Body of pancreas (tissue), 4 donors: ENCODE data around the gene CCT7. TPM values are rescaled to one million over a fixed set of nuclear protein-coding genes. Genes with fewer than 3 reads are reported as not detected.
A peak's percentile ranks its signal among the peaks of the same experiment; 100 is the strongest.

Experiments used
- ATAC-seq: fragments of 150-250 bp; one replicate; pipeline ENCODE4 v1.9.1; 2016
- DNase-seq, 4 donors: peaks; one replicate each; pipeline ENCODE4 v3.0.0-alpha.2; 2019
- H3K27ac ChIP-seq, 4 donors: fragments of 200-600 bp; sonication (generic); 1 replicate in 3 of 4; 2 replicates in 1 of 4; pipeline versions ENCODE4 v1.5.1 to v1.6.1; 2016 to 2019; ENCODE audit warnings: mild to moderate bottlenecking in 1 of 4, mixed read lengths in 1 of 4, moderate library complexity in 1 of 4
- H3K27me3 ChIP-seq, 2 donors: fragments of 200-600 bp; sonication (generic); one replicate each; pipeline ENCODE4 v1.6.0; 2016; ENCODE audit warnings: mild to moderate bottlenecking in 1 of 2
- H3K36me3 ChIP-seq, 2 donors: fragments of 200-600 bp; sonication (generic); replicated peaks in 1 of 2; 2 replicates each; pipeline ENCODE4 v1.5.1; 2016; ENCODE audit warnings: low read depth in 2 of 2; ENCODE audit not compliant: insufficient read depth in 1 of 2
- H3K4me1 ChIP-seq: fragments of 200-600 bp; sonication (generic); one replicate; pipeline ENCODE4 v1.6.0; 2016
- H3K4me3 ChIP-seq, 2 donors: fragments of 200-600 bp; sonication (generic); 1 replicate in 1 of 2; 2 replicates in 1 of 2; pipeline ENCODE4 v1.5.1; 2016 to 2019
- H3K9me3 ChIP-seq, 3 donors: fragments of 200-600 bp; sonication (generic); 1 replicate in 2 of 3; 2 replicates in 1 of 3; pipeline ENCODE4 v1.5.1; 2016
- CTCF ChIP-seq, 7 experiments: fragments of 450-650 bp in 4 of 7; fragments of 200-600 bp in 3 of 7; sonication (generic) in 3 of 7; IDR thresholded peaks; one replicate each; pipeline ENCODE4 v1.5.1; 2016 to 2019; ENCODE audit warnings: antibody characterized with exemption in 7 of 7
- POLR2A ChIP-seq, 3 donors: fragments of 450-650 bp; IDR thresholded peaks; one replicate each; pipeline ENCODE4 v1.6.1; 2016; ENCODE audit warnings: antibody characterized with exemption in 3 of 3, mild to moderate bottlenecking in 2 of 3
- WGBS, 2 donors: methylation state at CpG; one replicate each; pipeline ENCODE4 v1.1.5; 2017; 5-methylcytosine and 5-hydroxymethylcytosine counted together
- intact Hi-C: fragments of 100-400 bp; cut with DNase I; formaldehyde crosslinking; loops from one replicate; pipeline ENCODE4 v1.15.1; 2023
- total RNA-seq, 2 donors: library from RNA; depleted of rRNA; stranded (reverse); fragments of >200 nt; gene quantifications; one replicate each; pipeline ENCODE4 v1.1.0, GENCODE V29; 2016

CCT7 gene
- total RNA-seq, 2 donors from 2014 or later = 88.7 to 92.3 TPM

DNA sequence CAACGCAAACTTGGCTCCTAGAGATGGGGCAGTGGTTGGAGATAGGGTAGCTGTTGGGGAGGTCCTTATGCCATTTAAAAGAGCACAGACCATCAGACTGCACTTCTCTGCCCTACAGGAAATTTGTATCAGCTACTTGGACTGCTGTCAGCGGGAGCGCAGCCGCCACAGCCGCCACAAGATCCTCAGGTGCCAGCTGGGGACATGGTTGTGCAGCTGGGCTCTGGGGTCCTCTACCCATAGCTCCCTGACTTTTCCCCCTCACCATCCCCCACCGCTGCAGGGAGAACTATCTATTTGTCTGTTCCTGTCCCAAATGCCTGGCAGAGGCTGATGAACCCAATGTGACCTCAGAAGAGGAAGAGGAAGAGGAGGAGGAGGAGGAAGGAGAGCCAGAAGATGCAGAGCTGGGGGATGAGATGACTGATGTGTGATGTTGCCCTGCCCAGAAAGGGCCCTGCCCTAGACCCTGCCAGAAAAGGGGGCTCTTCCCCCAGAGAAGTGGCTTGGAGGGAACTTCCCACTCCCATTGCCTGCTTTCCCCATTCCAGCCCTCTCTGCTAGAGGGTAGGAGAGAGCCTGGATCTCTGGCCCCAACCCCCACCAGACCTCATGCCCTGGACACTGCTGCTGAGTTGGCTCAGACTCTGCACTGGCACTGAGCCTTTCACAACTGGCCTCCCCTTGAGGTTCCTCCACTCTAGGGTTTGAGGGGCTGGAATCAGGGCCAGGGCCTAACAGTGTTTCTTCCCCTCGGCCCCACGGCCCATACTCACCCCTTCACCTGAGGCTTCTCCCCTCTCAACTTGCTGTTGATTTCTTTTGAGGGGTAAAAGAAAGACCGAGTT lies 8.4 kb upstream of the CCT7 start:
- no peak for TF ChIP-seq POLR2A (IDR thresholded peaks at IDR 0.05)
- TF ChIP-seq CTCF (IDR thresholded peaks at IDR 0.05) = no peak
- ATAC-seq = no peak
- DNase-seq = no peak
- 75 to 79% methylated on average over 9 of the region's 9 CpGs for WGBS, 2 donors
- H3K4me3 ChIP-seq = no peak overlapping the region
- no peaks in the 10 kb centered on the region for H3K9me3 ChIP-seq
- H3K36me3 ChIP-seq = peaks cover 0 to 11% of the 10 kb centered on the region in 2 donors
- intact Hi-C loops = no loop called here
- H3K27ac ChIP-seq = no peak overlapping the region
- no peaks in the 10 kb centered on the region for H3K4me1 ChIP-seq
- no peaks in the 10 kb centered on the region for H3K27me3 ChIP-seq

- Histone ChIP-seq H3K27ac (no peak overlapping the region), H3K4me1 (no peaks in the 10 kb centered on the region), H3K36me3 (peaks cover 0 to 9% of the 10 kb centered on the region in 2 donors), H3K27me3 (no peaks in the 10 kb centered on the region), H3K9me3 (no peaks in the 10 kb centered on the region), H3K4me3 (no peak overlapping the region)
- TF ChIP-seq POLR2A (IDR thresholded peaks at IDR 0.05) = no peak
- no peak for TF ChIP-seq CTCF (IDR thresholded peaks at IDR 0.05)
- intact Hi-C loops = no loop called here
- 77 to 84% methylated on average over 2 to 3 of the region's 3 CpGs for WGBS, 2 donors
- ATAC-seq (no peak), DNase-seq (no peak)
Observed at GRCh38 chr2:73227086-73227485, 7.0 kb upstream of the CCT7 start.

GRCh38 chr2:73228631-73229030 lies 5.5 kb upstream of the CCT7 start:
- DNase-seq = no peak
- Histone ChIP-seq H3K9me3 (no peaks in the 10 kb centered on the region), H3K4me3 (no peak overlapping the region), H3K27ac (no peak overlapping the region), H3K4me1 (peaks cover 5% of the 10 kb centered on the region), H3K36me3 (peaks cover 0 to 4% of the 10 kb centered on the region in 2 donors), H3K27me3 (no peaks in the 10 kb centered on the region)
- TF ChIP-seq POLR2A (IDR thresholded peaks at IDR 0.05) (no peak), CTCF (IDR thresholded peaks at IDR 0.05) (no peak)
- 84 to 91% methylated on average over 12 to 14 of the region's 14 CpGs for WGBS, 2 donors
- ATAC-seq = no peak
- intact Hi-C loops = no loop called here

DNA sequence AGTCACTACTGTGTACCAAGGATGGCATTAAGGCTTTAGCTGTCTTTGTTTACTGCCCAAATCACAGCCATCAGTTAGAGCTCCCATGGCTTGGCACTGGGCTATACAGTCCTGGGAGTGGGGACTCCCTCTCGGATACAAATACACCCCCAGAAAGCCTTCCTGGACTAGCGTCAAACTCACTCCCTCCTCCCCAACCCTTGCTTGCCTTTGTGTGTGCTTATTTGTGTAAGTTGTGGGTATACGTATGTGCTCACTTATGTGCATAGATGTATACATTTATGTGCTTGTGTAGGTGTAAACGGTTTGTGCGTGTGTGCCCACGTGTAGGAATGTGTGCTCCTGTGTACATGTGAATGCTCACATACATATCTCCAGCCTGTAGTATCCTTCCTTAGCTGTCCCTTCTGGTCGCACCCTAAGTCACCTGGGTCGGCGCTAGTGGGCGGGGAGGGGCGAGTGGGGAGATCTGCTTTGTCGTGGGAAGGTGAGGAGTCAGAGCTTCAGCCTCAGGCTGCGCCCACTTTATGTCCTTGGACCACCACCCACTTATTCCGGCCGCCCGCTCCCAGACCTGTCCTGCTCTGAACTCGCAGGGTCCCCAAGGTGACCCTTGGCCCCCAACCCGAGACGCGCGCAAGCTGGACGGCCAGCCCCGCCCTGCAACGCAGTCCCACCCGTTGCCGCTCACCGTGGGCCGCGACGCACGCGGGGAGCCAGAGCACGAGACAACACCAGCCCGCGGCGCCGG lies 1.5 kb upstream of the CCT7 start:
- ATAC-seq (no peak), DNase-seq (peak; percentile 23 to 41 (median 30))
- Histone ChIP-seq H3K27me3 (no peaks in the 10 kb centered on the region), H3K4me3 (peak overlapping the region; percentile 78 to 87), H3K4me1 (peaks cover 32% of the 10 kb centered on the region), H3K9me3 (no peaks in the 10 kb centered on the region), H3K27ac (peak overlapping the region; percentile 18 to 93 (median 54)), H3K36me3 (peaks cover 0 to 2% of the 10 kb centered on the region in 2 donors)
- TF ChIP-seq POLR2A (IDR thresholded peaks at IDR 0.05) (no peak), CTCF (IDR thresholded peaks at IDR 0.05) (no peak)
- WGBS, 2 donors = 1 to 4% methylated on average over 11 to 37 of the region's 37 CpGs
- intact Hi-C loops = no loop called here
